Lung microvascular endothelial cell (primary cell): Measurements from ENCODE around the gene PPY. TPM values are rescaled to one million over a fixed set of nuclear protein-coding genes. Genes with fewer than 3 reads are reported as not detected.
"Not testable (repeated sequence)": the region's sequence is repeated elsewhere in the genome, so short reads cannot be mapped to it uniquely, and the experiment has no call there.

ENCODE experiments used
- DNase-seq, 2 donors: peaks; one replicate each; pipeline versions ENCODE4 v3.0.0 to v3.0.0-alpha.2; 2010; ENCODE audit warnings: low read depth in 2 of 2
- total RNA-seq: library from RNA; depleted of rRNA; stranded (reverse); fragments of >200 nt; gene quantifications from 2 replicates; pipeline ENCODE4 v1.2.1, GENCODE V29; 2014

PPY gene
- total RNA-seq, 1 donor from 2014 or later: not detected

DNA sequence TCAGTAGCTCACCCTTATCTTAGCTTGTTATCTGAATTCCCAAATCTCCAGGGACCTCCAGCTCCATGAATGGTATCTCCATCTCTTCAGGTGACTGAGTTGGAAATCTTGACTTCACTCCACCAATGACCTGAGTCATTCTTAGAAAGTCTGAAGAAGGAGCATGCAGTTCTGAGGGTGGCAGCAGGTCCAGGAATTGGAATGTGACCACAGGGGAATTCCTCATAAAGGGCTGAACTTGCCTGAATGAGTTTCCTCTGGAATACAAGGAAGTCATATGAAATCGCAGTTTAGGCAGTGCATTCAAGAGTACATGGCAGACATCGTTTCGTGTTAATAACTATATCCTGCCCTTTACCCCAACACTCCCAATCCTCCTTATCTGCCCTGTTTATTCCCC lies 24.0 kb upstream of the PPY start:
- no peak for DNase-seq

- DNase-seq: no peak
Measured at GRCh38 chr17:43962479-43962878, 20.2 kb upstream of the PPY start.

DNA sequence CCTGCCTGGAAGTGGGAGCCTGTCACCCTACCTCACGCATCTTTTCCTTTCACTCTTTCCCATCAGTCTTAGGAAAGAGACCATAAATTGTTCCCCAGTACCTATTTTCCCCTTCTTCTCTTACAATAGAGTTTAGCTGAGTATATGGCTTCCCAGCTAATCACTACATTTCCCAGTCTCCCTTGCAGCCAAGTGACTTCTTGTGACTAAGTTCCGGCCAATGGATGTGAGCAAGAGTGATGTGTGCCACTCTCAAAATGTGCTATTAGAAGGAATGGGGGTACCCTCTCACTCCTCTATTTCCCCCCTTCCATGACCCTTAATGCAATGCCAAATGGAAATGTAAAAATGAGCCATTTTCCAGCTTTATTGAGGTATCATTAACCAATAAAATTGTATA lies 19.7 kb upstream of the PPY start:
- DNase-seq: no peak

- DNase-seq: not testable (repeated sequence)
Measured at GRCh38 chr17:43961292-43961691, 19.0 kb upstream of the PPY start.

- no peak for DNase-seq
Measured at GRCh38 chr17:43958748-43959352, 16.6 kb upstream of the PPY start.

GRCh38 chr17:43956222-43956621 lies 13.9 kb upstream of the PPY start:
- no peak for DNase-seq

DNA sequence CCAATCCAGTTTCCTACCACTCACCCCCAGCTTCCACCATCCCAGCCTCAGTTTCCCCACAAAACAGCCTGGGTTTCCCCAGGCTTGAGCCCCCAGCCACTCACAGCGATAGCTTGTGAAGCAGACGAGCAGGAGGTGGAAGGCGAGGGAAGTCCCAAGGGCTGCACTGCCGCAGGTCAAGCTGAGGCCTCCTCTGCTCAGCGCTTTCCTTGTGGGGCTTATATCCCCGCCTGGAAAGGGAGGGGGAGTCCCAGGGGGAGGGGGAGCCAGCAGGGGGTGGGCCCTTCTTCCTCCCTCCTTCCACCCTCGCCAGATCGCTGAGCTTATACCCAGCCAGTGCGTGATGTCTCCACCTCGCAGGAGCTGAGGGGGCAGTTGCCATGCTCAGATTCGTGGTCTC lies 11.5 kb upstream of the PPY start, which contains the start of gene PYY:
Gene PYY, minus strand, starts transcription at position 195 of the 400 bp plus-strand sequence. CDS start 457 bp downstream, outside the sequence.
- no peak for DNase-seq

- no peak for DNase-seq
Measured at GRCh38 chr17:43952724-43953666, 10.7 kb upstream of the PPY start.

GRCh38 chr17:43952351-43952723 lies 10.1 kb upstream of the PPY start:
- DNase-seq: peak in 1 of 2 donors; percentile 32

- DNase-seq: no peak
Measured at GRCh38 chr17:43951750-43952149, 9.5 kb upstream of the PPY start.

DNA sequence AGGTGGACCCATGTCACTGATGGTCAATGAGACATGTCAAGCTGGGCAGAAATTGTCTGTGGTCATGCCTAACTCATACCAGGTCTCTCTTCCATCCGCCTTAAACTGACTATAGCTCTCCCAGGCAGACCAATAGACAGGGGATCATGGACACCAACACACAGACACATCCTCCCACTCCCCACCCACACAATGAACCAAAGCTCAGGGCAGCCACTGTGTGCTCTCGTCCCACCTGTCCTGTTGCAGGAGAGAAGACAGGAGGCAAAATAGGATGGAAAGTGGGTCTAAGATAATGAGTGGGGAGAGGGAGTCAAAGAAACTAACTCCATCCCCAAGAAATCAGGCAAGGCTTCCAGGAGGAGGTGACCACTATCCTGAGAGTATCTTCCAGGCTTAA lies 8.3 kb upstream of the PPY start:
- DNase-seq: no peak

DNA sequence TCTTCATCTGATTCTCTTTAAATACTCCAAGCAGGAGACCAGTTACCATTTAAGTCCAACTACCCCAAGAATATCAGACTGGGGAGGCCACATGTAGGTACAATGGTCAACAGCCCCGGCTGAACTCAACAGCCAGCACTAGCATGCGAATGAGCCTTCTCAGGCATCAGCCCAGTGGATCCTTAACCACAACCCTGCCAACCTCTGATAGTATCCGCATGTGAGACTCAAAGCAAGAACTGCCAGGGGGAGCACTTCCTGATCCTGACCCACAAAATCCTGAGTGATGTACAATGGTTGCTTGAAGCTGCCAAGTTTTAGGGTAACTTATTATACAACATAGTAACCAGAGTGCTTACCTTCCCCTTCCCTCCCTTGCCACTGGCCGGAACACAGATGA lies 7.5 kb upstream of the PPY start:
- DNase-seq: no peak

DNA sequence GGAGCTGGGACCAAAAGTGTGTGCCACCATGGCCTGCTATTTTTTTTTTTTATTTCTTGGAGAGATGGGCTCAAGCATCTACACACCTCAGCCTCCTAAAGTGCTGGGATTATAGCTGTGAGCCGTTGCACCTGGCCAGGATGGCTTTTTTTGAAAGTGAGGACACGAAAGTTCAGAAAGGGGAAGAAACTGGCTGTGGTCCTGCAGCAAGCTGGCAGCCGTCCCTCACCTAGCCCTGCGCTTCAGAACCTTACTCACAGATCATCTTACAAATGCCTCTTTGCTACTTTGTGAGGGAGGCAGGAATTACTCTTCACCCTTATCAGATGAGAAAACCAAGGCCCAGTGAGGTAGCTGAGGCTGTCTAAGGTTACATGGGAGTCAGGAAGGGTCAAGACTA lies 4.5 kb upstream of the PPY start:
- no peak for DNase-seq

GRCh38 chr17:43945074-43945829 lies 3.0 kb upstream of the PPY start:
- DNase-seq: no peak

DNA sequence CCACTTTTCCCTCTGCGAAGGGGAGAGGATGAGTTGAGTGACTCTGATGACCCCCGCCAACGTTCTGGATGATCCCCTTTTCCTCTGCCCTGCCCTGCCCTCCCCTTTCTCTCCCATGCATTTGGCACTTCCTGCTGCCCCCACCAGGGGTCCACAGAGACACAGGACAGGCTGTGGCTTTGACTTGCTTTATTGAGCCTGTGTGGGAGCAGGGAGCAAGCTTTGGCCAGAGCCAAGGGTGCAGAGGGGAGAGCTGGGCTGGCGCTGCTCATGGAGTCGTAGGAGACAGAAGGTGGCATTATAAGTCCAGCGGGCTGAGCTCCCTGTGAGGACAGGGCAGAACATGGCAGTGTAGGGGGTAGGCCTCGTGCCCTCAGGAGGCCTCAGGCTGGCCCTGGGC lies 1.6 kb downstream of the PPY start:
- DNase-seq: peak; percentile 27 to 40

- DNase-seq: no peak
Measured at GRCh38 chr17:43939886-43940285, 2.4 kb downstream of the PPY start.

DNA sequence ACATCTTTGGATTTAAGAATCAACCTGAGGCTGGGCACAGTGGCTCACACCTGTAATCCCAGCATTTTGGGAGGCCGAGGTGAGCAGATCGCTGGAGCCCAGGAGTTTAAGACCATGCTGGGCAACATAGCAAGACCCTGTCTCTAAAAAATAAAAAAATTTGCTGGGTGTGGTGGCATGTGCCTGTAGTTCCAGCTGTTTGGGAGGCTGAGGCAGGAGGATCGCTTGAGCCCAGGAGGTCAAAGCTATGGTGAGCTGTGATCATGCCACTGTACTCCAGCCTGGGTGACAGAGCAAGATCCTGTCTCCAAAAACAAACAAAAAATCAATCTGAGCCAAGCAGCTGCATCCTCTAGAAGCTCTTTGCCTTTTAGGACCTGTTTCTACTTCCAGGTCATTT lies 2.8 kb downstream of the PPY start:
- not testable (repeated sequence) for DNase-seq

- no peak for DNase-seq
Measured at GRCh38 chr17:43938838-43939182, 3.5 kb downstream of the PPY start.

GRCh38 chr17:43936434-43936833 lies 5.8 kb downstream of the PPY start:
- DNase-seq: no peak

GRCh38 chr17:43935926-43936261 lies 6.4 kb downstream of the PPY start:
- no peak for DNase-seq

DNA sequence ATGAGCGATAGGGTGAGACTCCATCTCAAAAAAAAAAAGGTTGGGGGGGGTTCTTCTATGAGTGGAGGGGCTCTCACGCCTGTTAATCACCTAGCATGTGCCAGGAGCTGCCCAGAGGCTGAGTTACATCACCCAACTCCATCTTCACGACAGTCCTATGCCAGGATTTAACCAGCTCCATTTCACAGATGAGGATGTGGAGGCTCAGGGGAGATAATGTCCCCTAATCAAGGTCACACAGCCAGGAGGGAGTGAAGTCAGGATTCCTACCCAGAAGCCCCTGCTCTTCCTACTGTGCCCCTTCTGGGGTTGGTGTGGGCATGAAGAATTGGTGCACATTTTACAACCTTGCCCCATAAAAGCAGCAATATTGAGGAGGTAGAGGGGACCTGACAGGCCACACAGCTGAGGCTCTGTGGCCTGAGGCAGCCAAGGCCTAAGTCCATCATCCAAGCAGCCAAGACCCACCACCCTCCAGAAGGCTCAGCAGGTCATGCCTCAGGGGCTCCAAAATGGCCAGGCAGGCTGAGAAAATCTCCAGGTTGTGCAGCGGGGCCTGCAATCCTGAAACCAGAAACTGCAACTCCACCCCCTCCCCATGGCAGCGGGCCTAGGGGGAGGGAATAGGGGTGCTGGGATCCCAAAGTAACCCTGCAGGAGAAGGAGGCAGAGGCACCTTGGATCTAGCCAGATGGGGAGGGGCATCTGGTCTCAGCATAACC lies 6.9 kb downstream of the PPY start:
- no peak for DNase-seq

DNA sequence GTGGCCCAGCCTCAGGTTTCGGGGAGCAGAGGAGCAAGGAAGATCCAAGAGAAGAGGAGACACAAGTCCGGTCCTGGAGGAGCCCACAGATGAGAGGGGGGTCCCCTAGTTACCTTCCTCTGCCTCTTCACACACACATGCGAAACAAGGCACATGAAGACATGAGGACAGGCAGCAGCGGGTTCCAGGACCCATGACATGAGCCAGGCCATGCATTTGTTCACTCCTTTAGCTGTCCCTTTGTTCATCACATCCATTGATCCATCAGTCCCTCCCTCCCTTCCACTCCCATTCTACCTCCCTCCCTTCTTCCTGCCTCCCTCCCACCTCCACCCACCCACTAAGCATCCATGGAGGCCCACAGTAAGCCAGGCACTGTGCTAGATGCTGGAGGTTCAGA lies 9.4 kb downstream of the PPY start:
- no peak for DNase-seq
